Lower lobe of right lung (tissue), 2 donors: ENCODE data around the gene EEF2. TPM values are rescaled to one million over a fixed set of nuclear protein-coding genes. Genes with fewer than 3 reads are reported as not detected.

Experiments used
- ATAC-seq, 2 donors: fragments of 200-7000 bp; cut with Tn5 transposase; one replicate each; pipeline ENCODE4 v1.9.1; 2020 to 2022; ENCODE audit warnings: mild to moderate bottlenecking in 2 of 2, moderate library complexity in 2 of 2
- DNase-seq: peaks from one replicate; pipeline ENCODE4 v3.0.0-alpha.2; 2020
- H3K27ac ChIP-seq: fragments of 200-600 bp; one replicate; pipeline ENCODE4 v1.8.0; 2022
- H3K27me3 ChIP-seq: fragments of 200-600 bp; one replicate; pipeline ENCODE4 v1.8.0; 2022; ENCODE audit warnings: low read depth
- H3K36me3 ChIP-seq: fragments of 200-600 bp; one replicate; pipeline ENCODE4 v1.8.0; 2022; ENCODE audit warnings: mild to moderate bottlenecking
- H3K4me1 ChIP-seq: fragments of 200-600 bp; one replicate; pipeline ENCODE4 v1.8.0; 2022
- H3K4me3 ChIP-seq: fragments of 200-600 bp; one replicate; pipeline ENCODE4 v1.8.0; 2022; ENCODE audit warnings: mild to moderate bottlenecking
- H3K9me3 ChIP-seq: fragments of 200-600 bp; one replicate; pipeline ENCODE4 v1.8.0; 2022
- intact Hi-C: fragments of 100-400 bp; cut with DNase I; formaldehyde crosslinking; loops from one replicate; pipeline ENCODE4 v1.11.0; 2022
- microRNA-seq: library from miRNA; unstranded; fragments of <30 nt; microRNA quantifications from one replicate; pipeline ENCODE4 v1.2.0, GENCODE V29; 2020; ENCODE audit warnings: borderline number of aligned reads
- total RNA-seq: library from RNA; stranded (reverse); fragmentation: NEBNext Ultra II Directional; extraction: Animal tissue kit (Norgen Biotek cat#: 25700); gene quantifications from one replicate; pipeline ENCODE4 v1.2.1, GENCODE V29; 2021
- TF ChIP-seq, protein P1 (sequence below): fragments of 200-600 bp; IDR thresholded peaks from one replicate; pipeline ENCODE4 v1.8.0; 2022; ENCODE audit warnings: antibody characterized with exemption, mild to moderate bottlenecking
- donor health status: DM: no; HTN: yes; CAD: no; lungs with severe emphysema.

Gene EEF2
- total RNA-seq, 1 donor from 2014 or later = 1,984 TPM

DNA sequence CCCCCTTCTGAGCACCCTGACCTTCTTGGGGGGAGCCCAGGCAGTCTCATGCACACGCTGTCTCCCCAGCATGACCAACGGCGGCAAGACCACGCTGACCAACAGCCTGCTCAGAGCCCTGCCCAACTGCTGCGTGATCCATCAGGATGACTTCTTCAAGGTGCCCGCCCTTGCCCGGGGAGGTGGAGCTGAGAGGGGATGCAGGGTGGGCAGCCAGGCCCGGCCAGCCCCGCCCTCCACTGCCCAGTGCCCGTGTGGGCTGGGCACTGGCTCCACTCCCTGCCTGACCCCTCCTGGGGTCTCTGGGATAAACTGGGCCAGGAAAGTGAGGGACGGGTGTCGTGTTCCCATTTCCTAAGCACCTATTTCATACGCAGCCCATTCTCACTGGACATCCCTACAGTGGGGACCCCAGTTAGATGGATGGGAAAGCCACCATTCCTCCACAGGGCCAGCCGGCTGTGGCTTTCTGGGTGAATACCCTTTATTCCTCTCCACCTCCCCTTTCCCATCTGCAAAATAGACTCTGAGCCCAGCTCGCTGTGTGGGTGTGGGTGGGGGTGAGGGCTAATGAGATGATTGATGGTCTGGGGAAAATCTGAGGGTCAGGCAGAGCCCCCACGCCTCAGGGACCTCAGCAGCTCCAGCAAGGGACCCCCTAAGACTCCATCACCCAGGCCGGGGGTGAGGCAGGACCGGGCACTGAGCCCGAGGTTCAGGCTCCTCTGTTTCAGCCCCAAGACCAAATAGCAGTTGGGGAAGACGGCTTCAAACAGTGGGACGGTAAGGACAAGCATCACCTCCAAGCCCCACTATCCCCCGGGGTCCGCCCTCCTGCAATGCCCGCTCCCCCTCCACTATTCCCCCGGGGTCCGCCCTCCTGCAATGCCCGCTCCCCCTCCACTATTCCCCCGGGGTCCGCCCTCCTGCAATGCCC is 48.5 kb downstream of the EEF2 start:
- no peak overlapping the region for H3K27ac ChIP-seq
- no peaks in the 10 kb centered on the region for H3K36me3 ChIP-seq
- H3K4me3 ChIP-seq = no peak overlapping the region
- no peaks in the 10 kb centered on the region for H3K4me1 ChIP-seq
- ATAC-seq (peak; percentile 31 to 40), DNase-seq (no peak)
- intact Hi-C loops = no loop called here
- TF ChIP-seq, protein P1, sequence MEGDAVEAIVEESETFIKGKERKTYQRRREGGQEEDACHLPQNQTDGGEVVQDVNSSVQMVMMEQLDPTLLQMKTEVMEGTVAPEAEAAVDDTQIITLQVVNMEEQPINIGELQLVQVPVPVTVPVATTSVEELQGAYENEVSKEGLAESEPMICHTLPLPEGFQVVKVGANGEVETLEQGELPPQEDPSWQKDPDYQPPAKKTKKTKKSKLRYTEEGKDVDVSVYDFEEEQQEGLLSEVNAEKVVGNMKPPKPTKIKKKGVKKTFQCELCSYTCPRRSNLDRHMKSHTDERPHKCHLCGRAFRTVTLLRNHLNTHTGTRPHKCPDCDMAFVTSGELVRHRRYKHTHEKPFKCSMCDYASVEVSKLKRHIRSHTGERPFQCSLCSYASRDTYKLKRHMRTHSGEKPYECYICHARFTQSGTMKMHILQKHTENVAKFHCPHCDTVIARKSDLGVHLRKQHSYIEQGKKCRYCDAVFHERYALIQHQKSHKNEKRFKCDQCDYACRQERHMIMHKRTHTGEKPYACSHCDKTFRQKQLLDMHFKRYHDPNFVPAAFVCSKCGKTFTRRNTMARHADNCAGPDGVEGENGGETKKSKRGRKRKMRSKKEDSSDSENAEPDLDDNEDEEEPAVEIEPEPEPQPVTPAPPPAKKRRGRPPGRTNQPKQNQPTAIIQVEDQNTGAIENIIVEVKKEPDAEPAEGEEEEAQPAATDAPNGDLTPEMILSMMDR = no peak
- no peaks in the 10 kb centered on the region for H3K9me3 ChIP-seq
- peaks cover 22% of the 10 kb centered on the region for H3K27me3 ChIP-seq

DNA sequence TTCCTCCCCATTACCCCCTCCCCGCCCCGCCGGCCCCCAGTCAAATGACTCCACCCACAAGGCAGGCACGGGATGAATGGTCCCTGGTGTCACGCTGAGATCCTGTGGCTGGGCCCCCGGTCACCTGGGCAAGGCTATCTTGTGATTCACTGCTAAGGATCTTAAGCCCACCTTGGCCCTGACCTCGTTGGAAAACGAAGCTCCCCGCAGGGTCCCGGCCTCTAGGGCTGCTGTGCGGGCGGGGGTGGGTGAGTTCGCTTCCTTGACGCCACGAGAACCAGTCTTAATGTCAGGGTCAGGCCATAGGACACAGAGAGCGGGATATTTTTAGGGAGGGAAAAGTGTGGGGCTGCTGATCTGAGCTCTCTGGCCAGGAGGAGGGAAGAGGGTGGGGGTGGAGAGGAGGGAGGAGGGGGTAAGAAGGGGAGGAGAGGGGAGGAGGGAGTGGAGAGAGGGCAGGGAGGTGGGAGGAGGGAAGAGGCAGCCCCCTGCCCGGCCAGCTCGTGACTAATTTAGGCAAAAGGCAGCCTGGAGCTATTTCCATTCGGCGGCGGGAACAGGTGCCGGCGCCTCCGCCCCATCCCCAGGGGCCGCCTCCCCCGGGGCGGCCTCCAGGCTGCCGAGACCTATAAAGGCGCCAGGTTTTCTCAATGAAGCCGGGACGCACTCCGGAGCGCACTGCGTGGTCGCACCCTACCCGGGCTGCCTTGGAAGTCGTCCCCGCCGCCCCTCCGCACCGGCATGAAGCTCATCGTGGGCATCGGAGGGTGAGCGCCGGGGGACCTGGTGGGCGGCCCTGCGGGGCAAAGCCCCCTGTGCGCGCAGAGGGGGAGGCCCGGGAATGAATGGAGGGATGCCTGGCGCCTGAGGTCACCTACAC is 52.1 kb downstream of the EEF2 start, which contains the start of gene NMRK2:
NMRK2 (plus strand) TSS at position 139 of the 880 bp plus-strand sequence; CDS start at position 742, 603 bp downstream.
- H3K4me3 ChIP-seq = no peak within 1 kb of the TSS
- TF ChIP-seq, protein P1 = no peak
- DNase-seq = no peak
- peaks cover 26% of the 10 kb centered on the region for H3K27me3 ChIP-seq
- H3K27ac ChIP-seq = no peak within 1 kb of the TSS
- no peaks in the 10 kb centered on the region for H3K36me3 ChIP-seq
- no peaks in the 10 kb centered on the region for H3K4me1 ChIP-seq
- intact Hi-C loops = no loop called here
- no peaks in the 10 kb centered on the region for H3K9me3 ChIP-seq
- ATAC-seq = no peak

DNA sequence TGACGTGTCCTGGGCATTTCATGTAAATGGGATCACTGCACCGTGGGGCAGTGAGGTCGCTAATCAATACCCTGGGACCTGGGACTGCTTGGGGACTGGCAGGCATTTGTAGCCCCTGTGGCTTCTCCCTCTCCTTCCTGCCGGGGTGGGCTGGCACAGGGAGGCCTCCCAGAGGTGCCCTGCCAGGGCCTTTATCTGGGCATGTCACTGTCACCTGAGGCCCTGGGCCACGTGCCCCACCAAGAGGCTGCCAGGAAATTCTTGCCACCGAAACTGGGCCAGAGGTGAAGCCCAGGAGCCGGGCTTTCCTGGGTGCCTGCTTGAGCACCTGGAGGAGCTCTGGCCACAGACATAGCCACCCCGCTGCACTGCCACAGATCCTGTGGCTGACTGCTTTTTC is 54.2 kb downstream of the EEF2 start:
- TF ChIP-seq, protein P1 = no peak
- no peak for ATAC-seq

More for the DNA sequence above, 54.2 kb downstream of the EEF2 start:
- Histone ChIP-seq H3K36me3 (no peaks in the 10 kb centered on the region), H3K27me3 (peaks cover 26% of the 10 kb centered on the region), H3K4me1 (no peaks in the 10 kb centered on the region), H3K9me3 (no peaks in the 10 kb centered on the region), H3K27ac (no peak overlapping the region), H3K4me3 (no peak overlapping the region)
- intact Hi-C loops = no loop called here
- DNase-seq = no peak

Small RNAs within 50 kb of the gene (microRNA-seq; reads per million reads assigned to microRNA genes)
- gene MIR637 = not detected

Other genes starting within 250 kb of the EEF2 start
- gene APBA3, start 223.8 kb downstream of the EEF2 start, total RNA-seq = 18.2 TPM
- 59.4 TPM for gene MRPL54, start 222.8 kb downstream of the EEF2 start, total RNA-seq
- not detected for gene RAX2, start 213.2 kb downstream of the EEF2 start, total RNA-seq
- 11.3 TPM for gene MATK, start 199.1 kb downstream of the EEF2 start, total RNA-seq
- gene ZFR2, start 116.4 kb downstream of the EEF2 start, total RNA-seq = 0.41 TPM
- not detected for gene ATCAY, start 104.8 kb downstream of the EEF2 start, total RNA-seq
- gene NMRK2, start 52.4 kb downstream of the EEF2 start, total RNA-seq = not detected
- 50.5 TPM for gene DAPK3, start 14.4 kb downstream of the EEF2 start, total RNA-seq
- 27.6 TPM for gene PIAS4, start 22.3 kb upstream of the EEF2 start, total RNA-seq
- gene ZBTB7A, start 81.4 kb upstream of the EEF2 start, total RNA-seq = 51.9 TPM
- 125 TPM for gene MAP2K2, start 138.7 kb upstream of the EEF2 start, total RNA-seq
- gene CREB3L3, start 168.2 kb upstream of the EEF2 start, total RNA-seq = not detected
- gene SIRT6, start 197.1 kb upstream of the EEF2 start, total RNA-seq = 18.1 TPM
- 1.9 TPM for gene ANKRD24, start 197.2 kb upstream of the EEF2 start, total RNA-seq
- 1.7 TPM for gene EBI3, start 244.1 kb upstream of the EEF2 start, total RNA-seq